ENCODE data around the gene FGD3.
"Not testable (repeated sequence)": the region's sequence is repeated elsewhere in the genome, so short reads cannot be mapped to it uniquely, and the experiment has no call there.

Gene FGD3

DNA sequence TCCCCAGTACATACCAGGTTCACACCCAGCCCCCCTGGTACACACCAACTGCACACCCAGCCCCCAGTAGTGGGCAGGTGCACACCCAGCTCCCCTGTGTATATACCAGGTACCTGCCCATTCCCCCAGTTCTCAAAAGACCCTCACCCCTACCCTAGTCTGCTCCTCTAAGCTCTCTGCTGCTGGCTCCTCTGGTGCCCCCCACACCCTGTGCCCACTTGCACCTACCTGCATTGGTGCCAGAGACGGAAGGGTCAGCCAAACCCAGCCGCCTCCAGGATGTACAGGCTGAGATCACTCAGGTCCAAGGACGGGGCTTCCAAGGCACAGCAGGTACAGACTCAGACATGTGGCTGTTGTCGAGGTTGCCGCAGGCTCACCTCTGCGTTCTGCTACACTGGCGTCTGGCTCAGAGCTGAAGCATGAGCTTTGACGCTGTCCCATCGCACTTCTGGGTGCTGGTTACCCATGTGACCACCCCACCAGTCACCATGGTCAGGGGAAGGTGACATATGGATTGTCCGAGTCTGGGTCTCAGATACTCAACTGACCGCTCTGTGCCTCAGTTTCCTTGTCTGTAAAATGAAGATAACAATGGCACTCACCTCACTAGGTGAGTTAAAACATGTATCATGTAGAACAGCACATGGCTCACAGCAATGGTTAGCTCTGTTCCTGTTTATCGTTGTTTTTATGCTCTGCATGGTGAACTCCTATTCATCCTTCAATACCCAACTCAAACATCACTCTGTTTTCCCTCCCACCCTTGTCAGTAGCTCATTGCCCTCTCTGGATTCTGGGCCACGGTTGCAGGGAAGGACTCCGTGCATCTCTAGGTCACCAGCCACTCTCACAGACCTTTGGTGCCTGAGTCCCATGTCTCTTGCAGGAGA lies 65.9 kb downstream of the FGD3 start:
- TF ChIP-seq, protein P1, sequence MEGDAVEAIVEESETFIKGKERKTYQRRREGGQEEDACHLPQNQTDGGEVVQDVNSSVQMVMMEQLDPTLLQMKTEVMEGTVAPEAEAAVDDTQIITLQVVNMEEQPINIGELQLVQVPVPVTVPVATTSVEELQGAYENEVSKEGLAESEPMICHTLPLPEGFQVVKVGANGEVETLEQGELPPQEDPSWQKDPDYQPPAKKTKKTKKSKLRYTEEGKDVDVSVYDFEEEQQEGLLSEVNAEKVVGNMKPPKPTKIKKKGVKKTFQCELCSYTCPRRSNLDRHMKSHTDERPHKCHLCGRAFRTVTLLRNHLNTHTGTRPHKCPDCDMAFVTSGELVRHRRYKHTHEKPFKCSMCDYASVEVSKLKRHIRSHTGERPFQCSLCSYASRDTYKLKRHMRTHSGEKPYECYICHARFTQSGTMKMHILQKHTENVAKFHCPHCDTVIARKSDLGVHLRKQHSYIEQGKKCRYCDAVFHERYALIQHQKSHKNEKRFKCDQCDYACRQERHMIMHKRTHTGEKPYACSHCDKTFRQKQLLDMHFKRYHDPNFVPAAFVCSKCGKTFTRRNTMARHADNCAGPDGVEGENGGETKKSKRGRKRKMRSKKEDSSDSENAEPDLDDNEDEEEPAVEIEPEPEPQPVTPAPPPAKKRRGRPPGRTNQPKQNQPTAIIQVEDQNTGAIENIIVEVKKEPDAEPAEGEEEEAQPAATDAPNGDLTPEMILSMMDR (IDR thresholded peaks at IDR 0.05; ENCODE audit: low read depth, low read length, missing control alignments), result no peak
- DNase-seq (ENCODE audit: low read depth), result no peak
- no peak overlapping the region for H3K4me3 ChIP-seq (ENCODE audit: low read depth, low read length)
- in situ Hi-C loops (cut with HindIII; ENCODE audit: low sequenced_read_pairs), result no loop called here

DNA sequence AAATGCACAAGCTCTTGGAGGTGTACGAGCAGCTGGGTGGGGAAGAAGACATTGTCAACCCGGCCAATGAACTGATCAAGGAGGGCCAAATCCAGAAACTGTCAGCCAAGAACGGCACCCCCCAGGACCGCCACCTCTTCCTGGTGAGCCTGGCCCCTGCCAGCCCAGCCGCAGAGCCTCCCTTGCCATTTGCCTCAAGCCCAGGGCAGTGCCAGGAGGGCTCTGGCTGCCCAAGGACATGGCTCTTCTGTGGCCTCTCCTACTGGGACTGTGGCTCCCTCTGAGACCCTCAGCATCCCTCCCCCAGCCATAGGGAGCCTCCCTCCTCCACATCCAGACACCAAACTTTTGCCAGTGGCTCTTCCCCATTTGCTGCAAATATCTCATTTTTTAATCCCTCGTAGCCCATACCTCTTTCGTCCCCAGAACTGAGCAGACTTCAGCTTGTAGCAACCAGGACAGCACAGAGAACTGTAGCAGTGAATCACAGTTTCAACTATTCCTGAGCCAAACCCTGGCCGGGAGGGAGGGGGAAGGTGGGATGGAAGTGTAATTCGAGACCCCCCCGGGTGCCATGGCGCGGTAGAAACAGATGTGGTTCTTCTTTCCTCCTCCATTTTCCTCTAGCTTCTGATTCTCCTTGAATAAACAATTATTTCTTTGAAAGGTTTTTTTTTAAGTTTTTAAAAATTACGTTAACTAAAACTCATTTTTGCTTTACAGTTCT lies 66.7 kb downstream of the FGD3 start:
- TF ChIP-seq, protein P1 (IDR thresholded peaks at IDR 0.05; ENCODE audit: low read depth, low read length, missing control alignments), result no peak
- no peak for DNase-seq (ENCODE audit: low read depth)
- H3K4me3 ChIP-seq (ENCODE audit: low read depth, low read length), result no peak overlapping the region
- in situ Hi-C loops (cut with HindIII; ENCODE audit: low sequenced_read_pairs), result no loop called here

DNA sequence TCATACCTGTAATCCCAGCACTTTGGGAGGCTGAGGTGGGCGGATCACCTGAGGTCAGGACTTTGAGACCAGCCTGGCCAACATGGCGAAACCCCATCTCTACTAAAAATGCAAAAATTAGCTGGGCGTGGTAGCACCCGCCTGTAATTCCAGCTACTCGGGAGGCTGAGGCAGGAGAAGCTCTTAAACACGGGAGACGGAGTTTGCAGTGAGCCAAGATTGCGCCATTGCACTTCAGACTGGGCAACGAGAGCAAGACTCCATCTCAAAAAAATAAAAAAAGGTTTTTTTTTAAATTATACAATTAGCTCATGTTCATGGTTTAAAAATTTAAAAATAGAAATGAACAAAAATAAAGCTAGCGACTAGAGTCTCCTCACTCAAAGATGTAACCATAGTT lies 67.9 kb downstream of the FGD3 start:
- DNase-seq (ENCODE audit: low read depth); in situ Hi-C loops (cut with HindIII; ENCODE audit: low sequenced_read_pairs); H3K4me3 ChIP-seq (ENCODE audit: low read depth, low read length): not testable (repeated sequence)

DNA sequence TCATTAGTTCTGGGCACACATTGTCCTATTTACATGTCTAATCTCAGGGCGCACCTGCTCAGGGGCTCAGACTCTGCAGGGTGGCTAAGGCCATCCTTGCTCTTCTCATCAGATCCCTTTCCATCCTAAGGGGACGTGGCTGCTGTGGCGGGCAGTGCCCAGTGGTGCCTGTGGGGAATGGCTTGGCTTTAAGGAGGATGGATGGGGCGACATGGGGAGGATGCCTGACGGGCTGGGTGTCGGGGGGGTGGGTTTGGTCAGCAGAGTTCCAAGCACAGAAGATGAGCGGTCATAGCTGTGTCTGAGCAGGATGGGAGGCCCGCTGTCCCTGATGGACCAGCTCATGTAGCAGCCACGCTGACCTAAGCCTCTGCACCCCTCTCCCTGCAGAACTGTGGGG lies 70.3 kb downstream of the FGD3 start:
- DNase-seq (ENCODE audit: low read depth), result no peak
- H3K4me3 ChIP-seq (ENCODE audit: low read depth, low read length), result no peak overlapping the region
- TF ChIP-seq, protein P1 (IDR thresholded peaks at IDR 0.05; ENCODE audit: low read depth, low read length, missing control alignments), result no peak
- in situ Hi-C loops (cut with HindIII; ENCODE audit: low sequenced_read_pairs), result no loop called here

DNA sequence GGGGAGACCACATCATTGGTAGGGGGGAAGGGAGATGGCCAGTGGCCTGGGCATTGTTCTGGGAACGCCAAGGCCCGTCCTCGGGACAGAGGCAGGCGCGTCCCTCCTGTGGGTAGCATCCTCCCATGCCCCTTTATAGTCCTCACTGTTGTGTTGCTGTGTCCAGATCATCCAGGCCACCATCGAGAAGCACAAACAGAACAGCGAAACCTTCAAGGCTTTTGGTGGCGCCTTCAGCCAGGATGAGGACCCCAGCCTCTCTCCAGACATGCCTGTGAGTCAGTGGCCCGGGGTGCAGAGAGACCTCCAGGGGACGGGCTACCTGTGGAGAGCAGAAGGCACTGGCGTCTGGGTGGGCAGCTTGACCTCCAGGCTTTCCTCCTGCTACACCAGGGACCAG lies 72.8 kb downstream of the FGD3 start:
- in situ Hi-C loops (cut with HindIII; ENCODE audit: low sequenced_read_pairs), result no loop called here
- TF ChIP-seq, protein P1 (IDR thresholded peaks at IDR 0.05; ENCODE audit: low read depth, low read length, missing control alignments), result no peak
- no peak for DNase-seq (ENCODE audit: low read depth)
- H3K4me3 ChIP-seq (ENCODE audit: low read depth, low read length), result no peak overlapping the region

DNA sequence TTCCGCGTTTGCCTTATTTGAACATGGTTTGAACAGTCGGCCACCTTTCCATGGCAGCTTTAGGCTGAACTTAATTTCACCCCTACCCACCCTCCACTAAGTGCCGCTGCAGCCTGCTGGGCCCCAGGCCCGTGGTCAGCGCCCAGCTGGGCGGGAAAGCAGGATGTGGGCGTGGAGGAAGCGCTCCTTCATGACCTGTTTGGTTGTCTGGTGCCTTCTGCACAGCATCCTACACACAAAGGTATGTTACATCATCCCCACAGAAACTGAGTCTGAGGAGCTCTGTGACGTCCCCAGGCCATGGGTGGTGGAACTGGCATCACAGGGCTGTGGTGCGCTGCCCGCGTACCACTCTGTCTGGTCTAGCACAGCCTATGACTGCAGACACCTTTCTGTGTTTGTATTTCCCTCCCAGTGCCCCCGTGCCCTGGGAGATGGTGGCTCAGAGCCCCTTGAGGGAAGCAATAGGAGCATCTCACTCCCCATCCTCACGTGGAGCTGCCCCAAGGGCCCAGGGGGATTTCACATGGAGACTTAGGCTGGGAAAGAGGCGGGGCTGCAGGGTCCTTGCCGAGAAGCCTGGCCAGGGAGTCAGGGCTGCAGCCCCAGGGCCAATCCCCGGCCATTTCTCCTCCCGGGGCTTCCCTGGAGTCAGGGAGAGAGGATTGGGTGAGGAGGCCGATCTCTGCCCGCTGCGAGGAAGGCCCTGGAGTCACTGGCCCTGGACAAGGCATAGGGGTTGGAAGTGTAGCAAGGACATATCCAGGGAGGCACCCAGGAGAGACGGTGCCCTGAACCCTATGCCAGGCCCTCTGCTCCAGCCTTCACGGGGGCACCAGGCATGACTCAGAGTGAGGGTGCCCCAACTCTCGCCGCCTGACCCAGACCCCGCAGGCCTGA lies 73.7 kb downstream of the FGD3 start:
- no peak overlapping the region for H3K4me3 ChIP-seq (ENCODE audit: low read depth, low read length)
- in situ Hi-C loops (cut with HindIII; ENCODE audit: low sequenced_read_pairs), result no loop called here
- TF ChIP-seq, protein P1 (IDR thresholded peaks at IDR 0.05; ENCODE audit: low read depth, low read length, missing control alignments), result no peak
- no peak for DNase-seq (ENCODE audit: low read depth)
